ENCODE data around the gene SLC15A4. TPM values are rescaled to one million over a fixed set of nuclear protein-coding genes. Genes with fewer than 3 reads are reported as not detected.

The SLC15A4 gene
- total RNA-seq, 1 experiment from 2014 or later = 35.9 TPM

DNA sequence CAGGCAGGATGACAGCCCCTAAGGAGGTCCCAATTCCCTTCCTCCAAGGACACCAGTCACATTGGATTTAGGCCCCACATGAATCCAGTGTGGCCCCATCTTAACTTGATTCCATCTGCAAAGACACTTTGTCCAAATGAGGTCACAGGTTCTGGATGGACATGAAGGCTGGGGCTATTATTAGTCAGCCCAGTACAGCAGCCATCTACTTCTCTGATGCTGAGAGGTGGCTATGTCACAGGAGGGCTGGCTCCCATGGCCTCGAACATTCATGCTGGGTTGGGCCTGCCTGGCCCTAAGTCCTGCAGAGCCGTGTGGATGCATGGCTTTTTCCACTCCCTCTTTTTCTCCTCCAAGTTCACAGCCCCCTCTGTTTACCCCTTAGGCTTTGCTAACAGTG, 35.9 kb downstream of the SLC15A4 start:
- in situ Hi-C loops (cut with HindIII; ENCODE audit: low pct_unique_long_range_greater_than_20kb, low sequenced_read_pairs) = no loop called here
- DNase-seq (ENCODE audit: low read depth) = no peak

DNA sequence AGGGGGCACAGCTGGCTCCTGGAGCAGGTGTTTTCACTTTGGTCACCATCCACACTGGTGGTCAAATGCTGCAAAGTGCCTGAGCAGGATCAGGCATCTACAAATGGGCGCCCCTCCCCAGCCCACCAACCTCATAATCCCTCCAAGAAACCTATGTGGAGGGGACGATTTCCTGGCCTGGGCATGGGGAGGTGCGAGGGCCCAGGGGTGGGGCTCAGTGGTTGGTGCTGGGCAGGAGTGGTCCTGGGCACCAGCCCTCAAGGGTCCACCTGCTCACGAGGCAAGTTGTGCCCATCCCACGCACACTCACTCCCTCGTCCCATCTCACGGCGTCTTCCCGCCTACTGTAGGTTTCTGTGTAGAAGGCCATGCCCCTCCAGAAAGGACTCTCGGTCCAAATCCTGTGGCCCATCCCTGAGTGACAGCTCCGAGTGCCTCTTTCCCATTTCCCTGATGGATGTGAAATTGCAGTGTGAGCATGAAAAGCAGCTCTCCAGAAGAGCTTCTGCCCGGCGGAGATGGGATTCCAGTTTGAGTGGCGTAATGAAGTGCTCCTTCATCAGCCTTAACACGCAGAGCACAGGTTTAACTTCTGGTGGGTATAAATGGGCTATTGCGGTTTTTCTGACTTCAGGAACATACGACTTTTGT, 36.9 kb downstream of the SLC15A4 start:
- in situ Hi-C loops (cut with HindIII; ENCODE audit: low pct_unique_long_range_greater_than_20kb, low sequenced_read_pairs) = no loop called here
- no peak for DNase-seq (ENCODE audit: low read depth)

DNA sequence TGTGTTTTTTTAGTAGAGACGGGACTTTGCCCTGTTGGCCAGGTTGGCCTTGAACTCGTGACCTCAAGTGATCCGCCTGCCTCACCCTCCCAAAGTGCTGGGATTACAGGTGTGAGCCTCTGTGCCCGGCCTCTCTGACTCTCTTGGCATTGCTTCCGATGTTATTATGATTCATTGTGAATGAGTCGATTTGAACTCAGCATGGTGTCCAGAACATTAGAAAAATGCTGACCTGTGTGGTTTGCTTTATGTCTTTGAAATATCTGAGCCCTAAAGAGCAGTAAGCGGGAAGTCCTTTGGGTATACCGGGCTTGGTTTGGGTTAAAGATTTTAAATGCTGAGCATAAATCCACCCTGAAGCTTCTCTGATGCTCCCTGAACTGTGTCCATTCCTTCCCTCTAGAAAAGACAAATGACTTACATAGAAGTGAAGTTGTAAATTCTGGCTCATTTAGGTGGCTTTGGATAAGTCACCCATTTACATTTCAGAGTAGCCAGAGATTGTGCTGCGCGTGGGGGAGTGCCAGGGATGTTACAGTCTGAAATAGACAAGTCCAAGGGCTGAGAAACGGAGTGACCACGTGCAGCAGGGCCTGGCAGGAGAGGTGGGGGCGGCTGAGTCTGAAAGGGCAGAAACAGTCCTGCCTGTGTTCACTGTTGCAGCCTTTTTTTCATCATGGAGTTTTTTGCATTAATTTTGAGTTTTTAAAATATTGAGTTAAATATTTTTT, 39.6 kb downstream of the SLC15A4 start:
- peak; percentile 26 for DNase-seq (ENCODE audit: low read depth)
- in situ Hi-C loops (cut with HindIII; ENCODE audit: low pct_unique_long_range_greater_than_20kb, low sequenced_read_pairs) = no loop called here

DNA sequence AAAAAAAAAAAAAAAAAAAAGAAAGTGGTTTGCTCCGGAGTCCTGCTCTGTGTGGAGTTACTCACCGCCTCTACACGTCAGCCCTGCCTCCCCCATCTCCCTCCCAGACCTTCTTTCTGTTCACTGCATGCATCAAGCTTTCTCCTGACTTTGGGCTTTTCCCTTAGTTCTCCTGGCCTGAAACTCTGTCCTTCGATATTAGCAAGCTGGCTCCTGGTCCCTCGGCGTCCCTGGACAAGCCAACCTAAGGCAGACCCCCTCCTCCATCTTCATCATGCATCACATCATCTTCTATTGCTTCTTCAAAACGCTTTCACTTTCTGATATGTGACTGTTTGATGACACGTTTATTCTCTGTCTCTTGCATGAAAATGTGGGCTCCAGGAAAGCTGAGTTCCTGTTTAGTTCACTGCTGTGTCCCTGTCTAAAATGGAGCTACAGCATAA, 40.6 kb downstream of the SLC15A4 start:
- in situ Hi-C loops (cut with HindIII; ENCODE audit: low pct_unique_long_range_greater_than_20kb, low sequenced_read_pairs) = no loop called here

GRCh38 chr12:128779901-128780300, 43.9 kb downstream of the SLC15A4 start:
- no peak for DNase-seq (ENCODE audit: low read depth)
- in situ Hi-C loops (cut with HindIII; ENCODE audit: low pct_unique_long_range_greater_than_20kb, low sequenced_read_pairs) = no loop called here

More for the DNA sequence above, 40.6 kb downstream of the SLC15A4 start:
- DNase-seq (ENCODE audit: low read depth) = peak; percentile 36

- DNase-seq (ENCODE audit: low read depth) = no peak
- in situ Hi-C loops (cut with HindIII; ENCODE audit: low pct_unique_long_range_greater_than_20kb, low sequenced_read_pairs) = no loop called here
These were observed 51.5 kb downstream of the SLC15A4 start for GRCh38 chr12:128772249-128772648.

DNA sequence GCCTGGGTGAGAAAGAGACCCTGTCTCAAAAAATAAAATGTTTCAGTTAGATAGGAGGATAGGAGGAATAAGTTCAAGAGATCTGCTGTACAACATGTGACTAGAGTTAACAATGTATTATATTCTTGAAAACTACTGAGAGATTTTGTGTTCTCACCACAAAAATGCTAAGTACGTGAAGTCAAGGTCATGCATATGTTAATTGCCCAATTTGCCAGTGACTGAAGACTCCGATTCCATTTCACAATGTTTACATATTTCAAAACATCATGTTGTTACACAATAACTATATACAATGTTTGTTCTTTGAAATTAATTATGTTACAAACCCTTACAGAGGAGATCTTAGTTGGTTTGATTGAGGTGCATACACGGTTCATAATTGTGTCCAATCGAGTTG, 52.1 kb downstream of the SLC15A4 start:
- DNase-seq (ENCODE audit: low read depth) = no peak
- in situ Hi-C loops (cut with HindIII; ENCODE audit: low pct_unique_long_range_greater_than_20kb, low sequenced_read_pairs) = no loop called here

GRCh38 chr12:128767518-128767917, 56.2 kb downstream of the SLC15A4 start:
- DNase-seq (ENCODE audit: low read depth) = no peak
- in situ Hi-C loops (cut with HindIII; ENCODE audit: low pct_unique_long_range_greater_than_20kb, low sequenced_read_pairs) = no loop called here

DNA sequence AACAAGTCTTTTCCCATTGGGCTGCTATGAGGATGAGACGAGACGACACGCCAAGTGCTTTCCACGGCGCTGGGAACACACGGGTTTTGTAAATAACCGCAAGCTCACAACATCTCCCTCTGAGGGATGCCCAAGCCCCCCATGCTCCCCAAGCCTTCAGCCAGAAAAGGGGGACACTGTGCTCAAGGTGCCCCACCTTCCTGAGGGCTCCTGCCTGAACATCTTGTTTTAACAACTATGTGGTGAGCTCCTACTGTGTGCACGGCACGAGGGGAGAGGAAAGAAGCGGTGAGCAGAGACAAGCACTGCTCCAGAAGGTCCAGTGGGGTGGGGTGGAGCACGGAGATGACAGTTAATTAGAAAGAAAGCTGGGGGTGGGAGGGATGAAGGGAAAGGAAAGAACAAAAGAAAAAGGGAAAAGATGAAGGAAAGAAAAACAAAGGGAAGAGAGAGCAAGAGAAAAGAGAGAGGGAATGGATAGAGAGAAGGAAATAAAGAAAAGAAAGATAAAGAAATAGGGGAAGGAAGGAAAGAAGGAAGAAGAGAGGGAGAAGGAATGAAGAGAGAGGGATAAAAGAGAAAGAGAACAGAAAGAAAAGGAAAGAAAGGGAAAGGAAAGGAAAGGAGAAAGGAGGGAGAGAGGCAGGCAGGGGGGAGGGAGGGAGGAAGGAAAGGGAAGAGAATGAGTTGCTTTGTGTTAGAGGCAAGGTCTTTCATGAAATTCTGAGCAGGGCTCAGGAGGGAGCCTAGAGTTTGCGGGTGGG, 56.8 kb downstream of the SLC15A4 start:
- no peak for DNase-seq (ENCODE audit: low read depth)
- in situ Hi-C loops (cut with HindIII; ENCODE audit: low pct_unique_long_range_greater_than_20kb, low sequenced_read_pairs) = no loop called here

- in situ Hi-C loops (cut with HindIII; ENCODE audit: low pct_unique_long_range_greater_than_20kb, low sequenced_read_pairs) = no loop called here
- DNase-seq (ENCODE audit: low read depth) = no peak
These were observed 60.4 kb downstream of the SLC15A4 start for GRCh38 chr12:128763395-128763794.

DNA sequence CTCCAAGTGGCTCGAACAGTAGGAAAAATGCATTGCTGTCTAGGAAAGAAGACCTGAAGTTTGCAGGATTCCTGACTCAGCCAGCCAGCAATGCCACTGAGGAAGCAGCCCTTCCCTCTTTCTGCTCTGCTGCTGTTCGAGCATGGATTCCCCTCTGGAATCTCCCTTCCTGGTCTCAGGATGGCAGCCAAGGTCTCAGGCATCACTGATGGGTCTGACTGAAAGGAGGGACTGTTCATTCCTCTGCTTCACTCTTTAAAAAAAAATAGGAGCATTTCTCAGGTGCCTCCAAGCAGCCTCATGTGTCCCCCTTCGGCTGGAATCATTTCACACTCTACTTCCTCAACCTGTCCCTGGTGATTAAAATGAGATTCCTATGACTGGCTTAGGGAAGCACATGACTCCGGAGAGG, 62.4 kb downstream of the SLC15A4 start:
- peak; percentile 81 for DNase-seq (ENCODE audit: low read depth)

GRCh38 chr12:128755566-128755965, 68.2 kb downstream of the SLC15A4 start:
- in situ Hi-C loops (cut with HindIII; ENCODE audit: low pct_unique_long_range_greater_than_20kb, low sequenced_read_pairs) = no loop called here
- peak; percentile 30 for DNase-seq (ENCODE audit: low read depth)

More for the DNA sequence above, 62.4 kb downstream of the SLC15A4 start:
- in situ Hi-C loops (cut with HindIII; ENCODE audit: low pct_unique_long_range_greater_than_20kb, low sequenced_read_pairs) = no loop called here

DNA sequence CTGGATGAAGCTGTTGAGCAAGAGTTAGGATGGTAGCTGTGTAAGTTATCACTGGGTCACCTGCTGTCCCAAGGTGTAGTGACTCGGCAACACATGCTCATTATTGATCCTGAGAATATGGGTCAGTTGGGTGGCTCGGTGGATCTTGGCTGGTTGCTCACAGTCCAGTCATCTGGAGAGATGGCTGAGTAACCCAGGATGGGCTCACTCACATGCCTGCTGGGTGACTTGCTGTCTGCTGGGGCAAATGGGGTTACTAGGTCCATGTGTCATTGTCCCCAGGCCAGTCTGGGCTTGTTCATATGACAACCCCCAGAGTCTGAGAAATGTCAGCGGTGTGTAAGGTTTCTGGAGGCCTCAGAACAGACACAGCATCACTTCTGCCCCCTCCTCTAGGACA, 69.5 kb downstream of the SLC15A4 start:
- in situ Hi-C loops (cut with HindIII; ENCODE audit: low pct_unique_long_range_greater_than_20kb, low sequenced_read_pairs) = no loop called here
- peak; percentile 67 for DNase-seq (ENCODE audit: low read depth)

DNA sequence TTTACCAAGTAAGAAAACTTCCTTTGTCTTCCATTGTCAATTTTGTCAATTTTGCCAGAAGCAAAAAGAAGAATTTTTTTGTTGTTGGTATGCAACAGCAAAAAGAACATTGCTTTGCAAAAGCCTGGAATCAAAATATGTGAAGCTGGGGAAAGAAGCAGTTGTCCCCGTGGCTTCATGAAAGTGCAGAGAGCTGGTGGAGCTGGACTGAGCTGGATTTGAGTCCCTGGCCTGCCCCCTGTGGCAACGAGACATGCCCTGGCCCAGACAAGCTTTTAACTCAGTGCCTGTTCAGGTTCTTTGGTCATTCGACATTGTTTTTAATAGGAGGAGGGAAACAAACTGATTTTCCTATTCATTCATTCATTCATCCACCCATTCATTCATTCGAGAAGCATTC, 70.3 kb downstream of the SLC15A4 start:
- in situ Hi-C loops (cut with HindIII; ENCODE audit: low pct_unique_long_range_greater_than_20kb, low sequenced_read_pairs) = no loop called here
- no peak for DNase-seq (ENCODE audit: low read depth)

DNA sequence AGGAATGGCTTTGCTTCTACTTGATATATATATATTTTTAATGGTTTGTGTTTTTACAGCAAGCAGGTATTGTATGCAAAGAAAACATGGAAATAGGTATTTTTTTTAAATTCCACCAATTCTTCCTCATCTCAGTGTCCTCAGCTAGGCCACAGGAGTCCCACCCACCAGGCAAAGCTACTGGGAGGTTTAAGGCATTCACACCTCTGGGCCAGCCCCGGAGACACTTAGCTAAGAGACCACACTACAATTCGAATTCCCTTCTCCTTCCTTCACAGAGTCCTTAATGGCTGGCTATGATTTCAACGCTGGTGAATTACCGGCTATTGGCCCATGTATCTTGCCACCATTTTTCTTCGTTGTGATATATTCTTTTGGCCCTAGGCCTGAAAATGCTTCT, 71.4 kb downstream of the SLC15A4 start:
- DNase-seq (ENCODE audit: low read depth) = no peak
- in situ Hi-C loops (cut with HindIII; ENCODE audit: low pct_unique_long_range_greater_than_20kb, low sequenced_read_pairs) = no loop called here

DNA sequence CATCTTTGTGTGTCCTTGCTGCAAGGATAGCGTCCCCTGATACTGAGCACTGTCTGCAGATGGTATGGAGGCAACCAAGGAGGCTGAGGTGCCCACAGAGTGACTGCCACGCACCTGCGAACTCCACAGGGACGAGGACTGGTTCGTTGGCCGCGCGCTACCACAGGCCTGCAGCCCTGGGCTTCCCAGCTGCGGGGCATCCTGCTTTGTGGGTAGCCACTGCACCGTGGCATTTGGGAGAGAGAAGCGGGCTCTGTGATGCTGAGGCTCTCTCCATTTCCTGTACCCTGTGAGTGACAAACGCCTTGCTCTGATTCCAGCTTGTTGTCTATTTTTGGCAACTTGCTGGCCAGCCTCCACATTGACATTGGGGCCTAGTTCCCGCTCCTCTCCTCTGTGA, 76.3 kb downstream of the SLC15A4 start:
- in situ Hi-C loops (cut with HindIII; ENCODE audit: low pct_unique_long_range_greater_than_20kb, low sequenced_read_pairs) = no loop called here
- no peak for DNase-seq (ENCODE audit: low read depth)

GRCh38 chr12:128745772-128746689, 77.7 kb downstream of the SLC15A4 start:
- in situ Hi-C loops (cut with HindIII; ENCODE audit: low pct_unique_long_range_greater_than_20kb, low sequenced_read_pairs) = no loop called here
- no peak for DNase-seq (ENCODE audit: low read depth)

DNA sequence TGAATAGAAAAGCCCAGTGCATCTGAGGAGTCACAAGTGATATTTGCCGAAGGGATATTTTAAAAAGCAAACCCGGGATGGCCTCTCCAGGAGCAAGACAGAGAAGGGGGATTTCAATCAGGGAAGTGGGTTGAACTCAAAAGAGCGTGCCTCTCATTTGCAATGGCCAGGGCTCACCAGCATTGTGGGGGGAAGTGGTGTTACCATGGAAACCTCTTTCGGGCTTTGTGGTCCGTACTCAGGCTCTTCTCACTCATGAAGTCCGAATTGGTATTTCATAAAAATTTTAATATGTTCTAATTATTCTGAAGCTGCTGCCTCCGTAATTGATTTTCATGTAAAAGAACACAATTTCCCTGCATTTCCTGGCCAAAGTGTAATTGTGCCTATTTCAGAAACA, 79.8 kb downstream of the SLC15A4 start:
- DNase-seq (ENCODE audit: low read depth) = no peak
- in situ Hi-C loops (cut with HindIII; ENCODE audit: low pct_unique_long_range_greater_than_20kb, low sequenced_read_pairs) = no loop called here

Data from Caki2 (cell line).